Ishikawa (cell line): Measurements from ENCODE around the gene PLAA.

Experiments
- EGR1 ChIP-seq: IDR thresholded peaks from 2 replicates; pipeline ENCODE4 v1.6.1; 2012
- RAD21 ChIP-seq: IDR thresholded peaks from 2 replicates; pipeline ENCODE4 v1.6.1; 2012; ENCODE audit warnings: low read depth
- YY1 ChIP-seq: IDR thresholded peaks from 2 replicates; pipeline ENCODE4 v1.6.1; 2012; ENCODE audit warnings: low read depth
- ZBTB7A ChIP-seq: IDR thresholded peaks from 2 replicates; pipeline ENCODE4 v1.6.1; 2012; ENCODE audit warnings: low read depth
- TF ChIP-seq, protein P1 (sequence below): IDR thresholded peaks from 2 replicates; pipeline ENCODE4 v1.6.1; 2012; ENCODE audit warnings: low read depth, mild to moderate bottlenecking
- TF ChIP-seq, protein P2 (sequence below): IDR thresholded peaks from 2 replicates; pipeline ENCODE4 v1.6.1; 2012

DNA sequence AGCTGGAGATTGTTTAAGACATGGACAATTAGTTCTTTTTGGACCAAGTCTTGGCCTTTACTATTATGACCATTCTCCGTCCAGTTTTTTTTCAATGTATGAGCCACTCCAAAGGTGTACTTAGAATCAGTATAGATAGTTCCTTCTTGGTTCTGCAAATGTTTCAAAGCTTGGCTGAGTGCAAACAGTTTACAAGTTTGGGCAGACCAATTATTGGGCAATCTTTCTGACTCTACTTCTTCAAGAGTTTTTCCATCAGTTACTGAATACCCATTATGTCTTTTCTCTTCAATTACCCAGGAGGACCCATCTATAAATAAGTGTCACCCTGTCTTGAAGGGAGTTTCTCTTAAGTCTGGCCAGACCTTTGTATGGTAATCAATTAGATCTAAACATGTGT is 24.7 kb upstream of the PLAA start:
- no peak for TF ChIP-seq RAD21
- TF ChIP-seq, protein P1, sequence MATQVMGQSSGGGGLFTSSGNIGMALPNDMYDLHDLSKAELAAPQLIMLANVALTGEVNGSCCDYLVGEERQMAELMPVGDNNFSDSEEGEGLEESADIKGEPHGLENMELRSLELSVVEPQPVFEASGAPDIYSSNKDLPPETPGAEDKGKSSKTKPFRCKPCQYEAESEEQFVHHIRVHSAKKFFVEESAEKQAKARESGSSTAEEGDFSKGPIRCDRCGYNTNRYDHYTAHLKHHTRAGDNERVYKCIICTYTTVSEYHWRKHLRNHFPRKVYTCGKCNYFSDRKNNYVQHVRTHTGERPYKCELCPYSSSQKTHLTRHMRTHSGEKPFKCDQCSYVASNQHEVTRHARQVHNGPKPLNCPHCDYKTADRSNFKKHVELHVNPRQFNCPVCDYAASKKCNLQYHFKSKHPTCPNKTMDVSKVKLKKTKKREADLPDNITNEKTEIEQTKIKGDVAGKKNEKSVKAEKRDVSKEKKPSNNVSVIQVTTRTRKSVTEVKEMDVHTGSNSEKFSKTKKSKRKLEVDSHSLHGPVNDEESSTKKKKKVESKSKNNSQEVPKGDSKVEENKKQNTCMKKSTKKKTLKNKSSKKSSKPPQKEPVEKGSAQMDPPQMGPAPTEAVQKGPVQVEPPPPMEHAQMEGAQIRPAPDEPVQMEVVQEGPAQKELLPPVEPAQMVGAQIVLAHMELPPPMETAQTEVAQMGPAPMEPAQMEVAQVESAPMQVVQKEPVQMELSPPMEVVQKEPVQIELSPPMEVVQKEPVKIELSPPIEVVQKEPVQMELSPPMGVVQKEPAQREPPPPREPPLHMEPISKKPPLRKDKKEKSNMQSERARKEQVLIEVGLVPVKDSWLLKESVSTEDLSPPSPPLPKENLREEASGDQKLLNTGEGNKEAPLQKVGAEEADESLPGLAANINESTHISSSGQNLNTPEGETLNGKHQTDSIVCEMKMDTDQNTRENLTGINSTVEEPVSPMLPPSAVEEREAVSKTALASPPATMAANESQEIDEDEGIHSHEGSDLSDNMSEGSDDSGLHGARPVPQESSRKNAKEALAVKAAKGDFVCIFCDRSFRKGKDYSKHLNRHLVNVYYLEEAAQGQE = no peak
- no peak for TF ChIP-seq ZBTB7A
- TF ChIP-seq YY1 = no peak
- TF ChIP-seq EGR1 = no peak
- TF ChIP-seq, protein P2, sequence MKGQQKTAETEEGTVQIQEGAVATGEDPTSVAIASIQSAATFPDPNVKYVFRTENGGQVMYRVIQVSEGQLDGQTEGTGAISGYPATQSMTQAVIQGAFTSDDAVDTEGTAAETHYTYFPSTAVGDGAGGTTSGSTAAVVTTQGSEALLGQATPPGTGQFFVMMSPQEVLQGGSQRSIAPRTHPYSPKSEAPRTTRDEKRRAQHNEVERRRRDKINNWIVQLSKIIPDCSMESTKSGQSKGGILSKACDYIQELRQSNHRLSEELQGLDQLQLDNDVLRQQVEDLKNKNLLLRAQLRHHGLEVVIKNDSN = no peak
